ENCODE measurements around the gene MTPN.

DNA sequence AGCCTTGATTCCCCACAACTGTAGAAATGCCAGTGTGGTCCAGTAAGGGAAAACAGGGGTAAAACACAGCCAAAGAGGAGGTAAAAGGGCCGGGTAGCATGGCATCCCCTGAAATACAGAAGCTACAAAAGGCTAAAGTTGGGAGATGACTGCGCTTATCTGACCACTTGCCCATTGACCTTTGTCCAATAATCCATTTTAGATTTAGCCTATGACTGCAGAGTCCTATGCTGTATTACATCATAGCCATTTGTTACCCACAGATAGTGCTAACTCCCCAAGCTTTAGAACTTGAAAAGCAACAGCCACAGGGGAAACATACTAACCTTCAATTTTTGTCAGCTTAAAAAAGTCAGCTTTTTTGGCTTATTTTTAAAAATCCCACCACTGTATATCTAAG, 26.2 kb downstream of the MTPN start:
- TF ChIP-seq, protein P1, sequence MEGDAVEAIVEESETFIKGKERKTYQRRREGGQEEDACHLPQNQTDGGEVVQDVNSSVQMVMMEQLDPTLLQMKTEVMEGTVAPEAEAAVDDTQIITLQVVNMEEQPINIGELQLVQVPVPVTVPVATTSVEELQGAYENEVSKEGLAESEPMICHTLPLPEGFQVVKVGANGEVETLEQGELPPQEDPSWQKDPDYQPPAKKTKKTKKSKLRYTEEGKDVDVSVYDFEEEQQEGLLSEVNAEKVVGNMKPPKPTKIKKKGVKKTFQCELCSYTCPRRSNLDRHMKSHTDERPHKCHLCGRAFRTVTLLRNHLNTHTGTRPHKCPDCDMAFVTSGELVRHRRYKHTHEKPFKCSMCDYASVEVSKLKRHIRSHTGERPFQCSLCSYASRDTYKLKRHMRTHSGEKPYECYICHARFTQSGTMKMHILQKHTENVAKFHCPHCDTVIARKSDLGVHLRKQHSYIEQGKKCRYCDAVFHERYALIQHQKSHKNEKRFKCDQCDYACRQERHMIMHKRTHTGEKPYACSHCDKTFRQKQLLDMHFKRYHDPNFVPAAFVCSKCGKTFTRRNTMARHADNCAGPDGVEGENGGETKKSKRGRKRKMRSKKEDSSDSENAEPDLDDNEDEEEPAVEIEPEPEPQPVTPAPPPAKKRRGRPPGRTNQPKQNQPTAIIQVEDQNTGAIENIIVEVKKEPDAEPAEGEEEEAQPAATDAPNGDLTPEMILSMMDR (conservative IDR thresholded peaks at IDR 0.05; ENCODE audit: low read length) = no peak
- TF ChIP-seq EZH2phosphoT487 (IDR thresholded peaks at IDR 0.05; ENCODE audit: borderline replicate concordance, low read depth, low read length) = no peak

All from OCI-LY7 (cell line).